ENCODE measurements around the gene TRAPPC14. TPM values are rescaled to one million over a fixed set of nuclear protein-coding genes. Genes with fewer than 3 reads are reported as not detected.

The TRAPPC14 gene
- total RNA-seq, 2 experiments from 2014 or later = 21.2 to 21.6 TPM

DNA sequence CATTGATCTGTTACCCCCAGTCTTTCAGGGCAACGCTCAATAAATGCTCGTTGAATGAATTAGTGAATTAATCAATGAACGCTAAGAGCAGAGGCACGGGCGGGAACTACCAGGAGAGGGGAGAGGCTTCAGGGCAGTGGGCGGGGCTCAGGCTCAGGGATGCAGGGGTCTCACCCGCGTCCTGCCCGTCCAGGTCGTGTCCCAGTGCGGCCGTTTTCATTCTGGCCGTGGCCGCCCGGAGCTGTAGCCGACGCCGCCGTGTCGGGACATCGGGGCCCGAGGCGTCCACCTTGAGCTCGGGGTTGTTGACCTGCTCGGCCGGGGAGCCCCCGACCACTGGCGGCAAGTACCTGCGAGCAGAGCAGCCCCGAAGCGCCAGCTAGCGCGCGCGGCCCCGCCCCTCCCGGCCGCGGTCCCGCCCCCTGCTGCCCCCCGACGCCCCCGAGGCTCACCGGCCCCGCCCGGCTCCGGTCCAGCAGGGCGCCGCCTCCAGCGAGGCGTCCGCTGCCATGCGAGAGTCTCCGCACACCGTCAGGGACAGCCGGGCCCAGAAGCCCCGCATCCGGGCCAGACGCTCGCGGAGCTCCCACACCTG is 12.7 kb upstream of the TRAPPC14 start:
- Mint-ChIP-seq H3K4me3 (peak overlapping the region; percentile 62), H3K27me3 (ENCODE audit: low read depth) (no peaks in the 10 kb centered on the region), H3K36me3 (ENCODE audit: low read depth) (peaks cover 1% of the 10 kb centered on the region), H3K27ac (no peak overlapping the region), H3K9me3 (no peaks in the 10 kb centered on the region), H3K4me1 (ENCODE audit: low read depth) (peaks cover 61% of the 10 kb centered on the region)
- CTCF ChIA-PET = no interaction called here
- DNase-seq = peak; percentile 45
- intact Hi-C loops (cut with micrococcal nuclease) = no loop called here

DNA sequence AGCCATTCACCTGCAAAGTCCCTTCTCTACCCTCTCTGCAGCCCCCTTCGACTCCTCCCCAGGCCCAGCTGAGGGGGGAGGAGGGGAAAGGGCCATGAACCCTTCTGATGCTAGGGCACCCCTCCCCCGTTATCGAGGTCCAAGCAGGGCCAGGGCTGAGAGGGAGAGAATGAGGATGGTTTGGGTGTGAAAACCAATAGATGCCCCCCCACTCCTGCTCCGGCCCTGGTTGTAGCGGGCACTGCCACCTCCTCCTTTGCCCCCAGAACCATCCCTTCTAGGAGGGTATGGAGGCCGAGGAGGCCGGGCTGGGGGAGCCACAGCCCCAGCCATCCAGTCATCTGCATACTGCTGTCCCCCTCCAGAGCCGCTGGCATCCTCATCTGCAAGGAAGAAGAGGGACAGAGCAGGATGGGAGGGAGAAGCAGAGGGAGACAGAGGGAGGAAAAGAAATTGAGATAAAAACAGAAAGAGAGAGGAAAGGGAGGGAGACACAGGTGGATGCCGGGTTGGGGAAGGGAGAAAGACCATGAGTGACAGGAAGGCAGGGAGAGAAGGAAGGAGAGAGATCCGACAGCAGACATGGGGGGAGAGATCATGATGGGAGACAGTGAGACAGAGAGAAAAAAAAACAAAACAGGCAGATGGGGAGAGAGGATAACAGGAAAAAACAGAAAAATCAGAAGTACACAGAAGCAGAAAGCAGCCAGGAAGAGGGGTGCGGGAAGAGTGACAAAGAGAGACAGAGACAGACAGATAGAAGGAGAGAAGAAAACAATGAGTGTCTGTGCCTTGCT is 11.8 kb upstream of the TRAPPC14 start:
- Mint-ChIP-seq H3K36me3 (ENCODE audit: low read depth) (peaks cover 2% of the 10 kb centered on the region), H3K4me1 (ENCODE audit: low read depth) (peaks cover 60% of the 10 kb centered on the region), H3K27ac (peak overlapping the region; percentile 51), H3K4me3 (peak overlapping the region; percentile 62), H3K9me3 (no peaks in the 10 kb centered on the region), H3K27me3 (ENCODE audit: low read depth) (no peaks in the 10 kb centered on the region)
- intact Hi-C loops (cut with micrococcal nuclease) = no loop called here
- DNase-seq = no peak
- CTCF ChIA-PET = interaction anchor here (1.0 kb wide), 1 partner anchor 40 kb away, joined by 3 read pairs; no protein-coding TSS in a partner anchor

DNA sequence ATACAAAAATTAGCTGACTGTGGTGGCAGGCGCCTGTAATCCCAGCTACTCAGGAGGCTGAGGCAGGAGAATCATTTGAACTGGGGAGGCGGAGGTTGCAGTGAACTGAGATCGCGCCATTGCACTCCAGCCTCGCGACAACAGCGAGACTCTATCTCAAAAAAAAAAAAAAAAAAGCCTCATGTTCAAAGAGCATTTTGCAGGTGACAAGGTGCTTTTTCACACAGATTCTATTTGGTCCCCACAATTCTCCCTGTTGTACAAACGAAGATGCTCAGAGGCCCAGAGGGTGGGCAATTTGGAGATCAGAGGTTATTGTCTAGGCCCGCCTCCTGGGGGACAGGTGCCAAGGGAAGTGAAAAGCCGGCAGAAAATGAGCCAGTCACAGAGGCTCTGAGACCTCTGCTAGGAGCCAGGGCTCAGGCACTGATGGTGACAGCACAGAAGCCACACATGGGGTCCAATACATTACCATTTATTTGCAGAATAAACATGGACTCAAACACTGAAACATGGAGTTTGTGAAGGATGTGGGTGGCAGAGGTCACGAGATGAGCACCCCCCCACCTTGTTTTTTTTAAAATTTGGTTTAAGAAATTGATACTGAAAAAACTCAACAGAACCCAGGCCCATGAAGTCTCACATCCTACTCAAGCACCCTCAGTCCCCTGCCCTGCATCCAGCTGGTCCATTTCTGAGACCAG is 10.8 kb upstream of the TRAPPC14 start:
- Mint-ChIP-seq H3K27me3 (ENCODE audit: low read depth) (no peaks in the 10 kb centered on the region), H3K36me3 (ENCODE audit: low read depth) (peaks cover 3% of the 10 kb centered on the region), H3K27ac (peak overlapping the region; percentile 85), H3K4me3 (peak overlapping the region; percentile 78), H3K9me3 (no peaks in the 10 kb centered on the region), H3K4me1 (ENCODE audit: low read depth) (peaks cover 60% of the 10 kb centered on the region)
- intact Hi-C loops (cut with micrococcal nuclease) = no loop called here
- CTCF ChIA-PET = interaction anchor here (1.0 to 1.5 kb wide), 2 partner anchors 24 to 41 kb away, joined by 3 read pairs; no protein-coding TSS in a partner anchor
- peak; percentile 59 for DNase-seq

DNA sequence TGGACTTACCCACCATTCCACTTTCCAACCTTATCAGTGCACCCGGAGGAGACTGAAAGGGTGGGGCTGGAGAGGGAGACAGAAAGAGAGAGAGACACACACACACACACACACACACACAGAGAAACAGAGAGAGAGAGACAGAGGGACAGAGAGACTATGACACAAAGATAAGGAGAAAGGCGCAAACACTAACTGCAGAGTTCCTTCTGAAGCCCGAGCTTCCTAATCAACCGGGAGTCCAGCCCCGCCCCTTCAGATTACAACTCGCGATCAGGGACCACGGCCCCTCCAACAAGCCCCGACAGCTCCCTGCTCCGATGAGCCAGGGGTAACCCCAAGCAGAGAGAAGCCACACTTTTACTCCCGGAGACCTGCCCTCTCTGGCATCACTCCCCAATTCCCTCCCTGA is 9.4 kb upstream of the TRAPPC14 start:
- Mint-ChIP-seq H3K4me1 (ENCODE audit: low read depth) (peaks cover 72% of the 10 kb centered on the region), H3K27me3 (ENCODE audit: low read depth) (no peaks in the 10 kb centered on the region), H3K9me3 (no peaks in the 10 kb centered on the region), H3K36me3 (ENCODE audit: low read depth) (peaks cover 3% of the 10 kb centered on the region), H3K4me3 (peak overlapping the region; percentile 78), H3K27ac (peak overlapping the region; percentile 85)
- CTCF ChIA-PET = interaction anchor here (0.7 to 2.6 kb wide), 10 partner anchors 8 to 240 kb away, joined by 3 to 12 read pairs (median 4); no protein-coding TSS in a partner anchor
- DNase-seq = peak; percentile 35
- intact Hi-C loops (cut with micrococcal nuclease) = loop anchor here (1.0 kb wide), 2 partner anchors 9 to 20 kb away; partner anchors contain the start of genes GPC2, LAMTOR4 and STAG3

DNA sequence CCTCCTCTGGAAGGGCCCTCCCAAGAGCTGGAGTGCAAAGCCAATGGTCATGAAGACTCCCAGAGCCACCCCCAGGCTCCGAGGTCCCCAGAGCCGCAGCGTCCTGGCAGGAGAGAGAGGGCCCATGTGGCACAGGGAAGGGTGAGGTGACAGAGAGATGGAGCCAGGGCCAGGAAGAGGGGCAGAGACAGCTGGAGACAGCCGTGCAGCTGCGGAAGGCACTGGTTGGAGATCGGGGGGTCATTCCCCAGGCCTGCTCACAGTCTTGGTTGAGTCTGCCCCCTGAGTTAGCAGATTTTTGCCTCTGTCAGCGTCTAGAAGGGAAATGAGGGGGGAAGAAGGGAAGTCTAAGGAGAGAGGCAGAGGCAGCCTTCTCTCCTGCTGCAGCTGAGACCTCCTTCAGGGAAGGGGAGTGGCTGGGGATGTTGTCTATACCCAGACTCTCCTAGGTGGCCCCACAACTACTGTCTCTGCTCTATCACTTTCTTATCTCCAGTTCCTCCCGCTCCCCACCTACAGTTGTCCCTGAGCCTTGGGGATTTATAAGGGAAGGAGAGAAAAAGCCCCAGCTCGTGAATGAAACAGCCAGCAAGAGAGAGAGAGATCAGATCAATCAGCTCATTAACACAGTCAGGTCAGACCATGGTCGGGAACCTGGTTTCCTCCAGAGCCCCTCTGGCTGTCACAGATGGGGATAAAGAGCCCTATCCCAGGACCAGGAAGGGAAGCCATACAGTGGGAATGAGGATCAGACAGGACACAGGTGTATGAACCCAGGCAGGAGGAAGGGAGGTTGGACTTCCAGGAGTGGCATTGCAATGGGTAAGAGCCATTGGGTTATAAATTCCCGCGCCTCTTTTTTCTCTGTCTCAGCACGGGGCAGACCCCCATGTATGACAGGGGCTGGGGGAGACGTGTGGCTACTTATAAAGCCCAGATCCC is 8.7 kb upstream of the TRAPPC14 start:
- intact Hi-C loops (cut with micrococcal nuclease) = loop anchor here (1.0 kb wide), 1 partner anchor 9 kb away; the partner anchor contains the start of gene TRAPPC14
- peak overlapping the region; percentile 78 for H3K4me3 Mint-ChIP-seq
- H3K36me3 Mint-ChIP-seq (ENCODE audit: low read depth) = peaks cover 3% of the 10 kb centered on the region
- DNase-seq = peak; percentile 29
- no peaks in the 10 kb centered on the region for H3K9me3 Mint-ChIP-seq
- CTCF ChIA-PET = interaction anchor here (0.7 to 2.6 kb wide), 10 partner anchors 7 to 240 kb away, joined by 3 to 12 read pairs (median 5); partner anchors contain the start of gene STAG3
- peaks cover 77% of the 10 kb centered on the region for H3K4me1 Mint-ChIP-seq (ENCODE audit: low read depth)
- H3K27ac Mint-ChIP-seq = peak overlapping the region; percentile 74
- no peaks in the 10 kb centered on the region for H3K27me3 Mint-ChIP-seq (ENCODE audit: low read depth)

DNA sequence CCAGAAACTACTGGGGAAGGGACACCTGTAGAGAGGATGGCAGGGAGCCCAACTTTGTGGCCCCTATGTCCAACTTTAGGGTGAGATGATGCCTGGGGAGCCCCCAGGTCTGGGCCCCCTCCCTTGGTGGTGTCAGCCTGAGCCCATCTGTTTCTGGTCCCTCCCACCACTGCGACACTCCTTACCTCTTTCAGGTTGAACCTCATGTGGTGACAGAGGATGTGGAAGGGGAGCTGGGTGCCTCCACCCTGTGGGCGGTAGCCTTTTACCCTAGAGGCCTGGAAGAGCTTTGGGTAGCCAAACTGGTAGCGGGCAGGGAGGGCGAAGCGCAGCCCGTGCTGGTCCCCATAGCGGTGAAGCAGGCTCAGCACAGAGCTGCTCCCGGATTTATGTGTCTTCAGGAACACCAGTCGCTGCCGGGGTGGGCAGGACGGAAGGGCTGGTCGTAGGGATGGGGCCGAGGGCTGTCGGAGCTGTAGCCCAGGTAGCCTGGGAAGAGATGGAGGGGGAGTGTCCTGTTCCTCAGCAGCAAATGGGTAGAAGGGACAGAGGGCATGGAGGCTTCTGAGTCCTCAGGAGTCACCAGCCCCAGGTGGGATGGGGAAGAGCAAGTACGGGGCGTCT is 7.9 kb upstream of the TRAPPC14 start:
- intact Hi-C loops (cut with micrococcal nuclease) = loop anchor here (1.0 kb wide), 1 partner anchor 8 kb away; the partner anchor contains the start of gene TRAPPC14
- H3K4me3 Mint-ChIP-seq = peak overlapping the region; percentile 78

DNA sequence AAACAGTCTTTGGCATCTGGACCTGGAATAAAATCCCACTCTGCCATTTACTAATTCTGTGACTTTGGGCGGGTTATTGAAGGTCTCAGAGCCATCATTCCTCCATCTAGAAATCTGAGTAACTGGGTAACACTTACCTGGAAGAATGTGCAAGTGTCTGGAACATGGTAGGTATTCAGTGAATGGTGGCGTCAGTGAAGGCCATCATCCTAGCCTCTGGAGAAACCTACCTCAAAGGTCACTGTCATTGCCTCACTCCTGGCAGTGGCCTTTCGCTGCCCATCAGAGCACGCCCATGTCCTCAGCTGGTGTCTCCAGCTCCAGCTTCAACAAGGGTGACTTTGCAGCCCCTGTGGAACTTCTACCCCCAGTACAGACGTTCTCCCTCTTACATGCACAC is 5.3 kb upstream of the TRAPPC14 start:
- Mint-ChIP-seq H3K4me3 (no peak overlapping the region), H3K9me3 (no peaks in the 10 kb centered on the region), H3K27me3 (ENCODE audit: low read depth) (no peaks in the 10 kb centered on the region), H3K27ac (peak overlapping the region; percentile 68), H3K4me1 (ENCODE audit: low read depth) (peaks cover 61% of the 10 kb centered on the region), H3K36me3 (ENCODE audit: low read depth) (peaks cover 2% of the 10 kb centered on the region)
- CTCF ChIA-PET = interaction anchor here (1.2 kb wide), 1 partner anchor 33 kb away, joined by 3 read pairs; no protein-coding TSS in a partner anchor
- DNase-seq = no peak
- intact Hi-C loops (cut with micrococcal nuclease) = no loop called here

More for the DNA sequence above, 7.9 kb upstream of the TRAPPC14 start:
- Mint-ChIP-seq H3K27ac (peak overlapping the region; percentile 74), H3K4me1 (ENCODE audit: low read depth) (peaks cover 78% of the 10 kb centered on the region), H3K27me3 (ENCODE audit: low read depth) (no peaks in the 10 kb centered on the region), H3K9me3 (no peaks in the 10 kb centered on the region), H3K36me3 (ENCODE audit: low read depth) (peaks cover 3% of the 10 kb centered on the region)
- peak; percentile 67 for DNase-seq
- CTCF ChIA-PET = interaction anchor here (0.8 to 2.6 kb wide), 10 partner anchors 9 to 241 kb away, joined by 3 to 12 read pairs (median 5); partner anchors contain the start of gene STAG3

DNA sequence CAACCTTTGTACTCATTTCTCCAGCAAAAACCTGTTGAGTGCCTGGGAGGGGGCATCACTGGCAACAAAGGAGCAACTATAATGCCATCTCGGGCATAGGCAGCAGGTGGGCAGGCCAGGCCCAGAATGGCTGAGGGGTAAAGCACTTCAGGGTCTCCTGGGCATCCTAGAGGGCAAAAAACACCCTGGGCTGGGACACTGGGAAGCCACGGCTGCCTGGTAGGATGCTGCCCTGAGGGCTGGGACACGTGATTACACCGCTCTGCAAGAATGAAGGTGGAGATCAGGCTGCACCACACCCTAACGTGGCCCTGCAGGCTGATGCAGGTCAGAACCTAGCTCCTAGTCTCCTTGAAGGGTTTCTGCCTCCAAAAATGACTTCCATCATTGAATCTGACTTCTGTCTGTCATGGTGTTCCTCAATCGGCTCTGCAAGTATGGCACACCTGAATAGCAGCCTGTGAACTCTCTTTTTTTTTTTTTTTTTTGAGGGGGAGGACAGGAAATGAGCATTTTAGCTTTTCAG is 4.5 kb upstream of the TRAPPC14 start:
- H3K27ac Mint-ChIP-seq = peak overlapping the region; percentile 68
- H3K9me3 Mint-ChIP-seq = no peaks in the 10 kb centered on the region
- peak; percentile 36 for DNase-seq
- H3K4me1 Mint-ChIP-seq (ENCODE audit: low read depth) = peaks cover 54% of the 10 kb centered on the region
- peaks cover 2% of the 10 kb centered on the region for H3K36me3 Mint-ChIP-seq (ENCODE audit: low read depth)
- H3K4me3 Mint-ChIP-seq = no peak overlapping the region
- CTCF ChIA-PET = interaction anchor here (0.6 kb wide), 1 partner anchor 34 kb away, joined by 3 read pairs; no protein-coding TSS in a partner anchor
- intact Hi-C loops (cut with micrococcal nuclease) = no loop called here
- no peaks in the 10 kb centered on the region for H3K27me3 Mint-ChIP-seq (ENCODE audit: low read depth)

DNA sequence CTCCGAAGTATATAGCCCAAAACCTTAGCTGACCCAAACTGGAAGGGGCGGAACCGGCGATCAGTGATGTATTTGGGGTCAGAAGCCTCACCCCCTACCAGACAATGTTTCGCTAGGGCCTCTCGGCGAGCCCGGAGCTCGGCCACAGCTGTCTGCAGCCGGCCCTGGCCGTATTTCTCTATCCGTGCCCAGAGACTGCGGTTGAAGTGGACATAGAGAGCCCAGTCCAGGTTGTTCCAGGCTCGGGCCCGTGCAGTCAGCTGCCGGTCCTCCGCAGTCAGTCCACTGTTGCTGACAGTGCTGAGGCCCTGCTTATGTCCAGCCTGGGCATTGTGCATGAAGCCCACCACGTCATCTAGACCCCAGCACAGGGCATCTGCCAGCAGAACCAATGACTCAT is 1.5 kb upstream of the TRAPPC14 start:
- intact Hi-C loops (cut with micrococcal nuclease) = no loop called here
- CTCF ChIA-PET = interaction anchor here (0.9 kb wide), 1 partner anchor 8 kb away, joined by 4 read pairs; the partner anchor contains the start of gene GAL3ST4
- no peaks in the 10 kb centered on the region for H3K27me3 Mint-ChIP-seq (ENCODE audit: low read depth)
- DNase-seq = no peak
- H3K4me3 Mint-ChIP-seq = no peak overlapping the region
- H3K4me1 Mint-ChIP-seq (ENCODE audit: low read depth) = peaks cover 47% of the 10 kb centered on the region
- H3K36me3 Mint-ChIP-seq (ENCODE audit: low read depth) = peaks cover 6% of the 10 kb centered on the region
- no peak overlapping the region for H3K27ac Mint-ChIP-seq
- no peaks in the 10 kb centered on the region for H3K9me3 Mint-ChIP-seq

DNA sequence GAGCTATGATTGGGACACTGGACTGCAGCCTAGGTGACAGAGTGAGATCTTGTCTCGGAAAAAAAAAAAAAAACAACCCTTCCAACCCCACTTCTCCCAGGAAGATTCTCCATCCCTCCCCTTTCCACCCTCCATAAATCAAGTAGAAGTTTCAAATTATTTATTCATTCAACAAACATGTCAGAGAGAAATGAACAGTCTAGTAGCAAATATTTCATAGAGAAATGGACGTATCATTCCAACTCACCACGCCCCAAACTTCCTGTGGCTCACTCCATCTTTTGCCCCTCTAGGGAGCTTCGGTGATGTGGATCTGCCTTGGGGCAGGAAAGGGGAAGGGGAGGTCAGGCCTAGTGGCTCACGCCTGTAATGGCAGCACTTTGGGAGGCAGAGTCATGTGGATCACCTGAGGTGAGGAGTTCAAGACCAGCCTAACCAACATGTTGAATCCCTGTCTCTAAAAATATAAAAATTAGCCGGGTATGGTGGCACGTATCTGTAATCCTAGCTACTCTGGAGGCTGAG is 638 bp upstream of the TRAPPC14 start:
- intact Hi-C loops (cut with micrococcal nuclease) = no loop called here
- Mint-ChIP-seq H3K4me3 (peak overlapping the region; percentile 78), H3K9me3 (no peaks in the 10 kb centered on the region), H3K4me1 (ENCODE audit: low read depth) (peaks cover 44% of the 10 kb centered on the region), H3K27ac (peak overlapping the region; percentile 73), H3K27me3 (ENCODE audit: low read depth) (no peaks in the 10 kb centered on the region), H3K36me3 (ENCODE audit: low read depth) (peaks cover 6% of the 10 kb centered on the region)
- CTCF ChIA-PET = interaction anchor here (0.7 to 0.9 kb wide), 2 partner anchors 9 to 12 kb away, joined by 4 read pairs; partner anchors contain the start of gene GAL3ST4
- peak; percentile 28 for DNase-seq

All from activated naive CD4-positive, alpha-beta T cell treated with anti-CD3 and anti-CD28 coated beads for 36 hours (primary cell).